ENCODE data around the gene ZNF593. TPM values are rescaled to one million over a fixed set of nuclear protein-coding genes. Genes with fewer than 3 reads are reported as not detected.
A peak's percentile ranks its signal among the peaks of the same experiment; 100 is the strongest.

ZNF593 gene
- total and polyA plus RNA-seq, 11 donors: 13.7 to 147 (median 22.6) TPM

- Histone ChIP-seq H3K27ac (no peak overlapping the region), H3K9me3 (no peaks in the 10 kb centered on the region), H3K36me3 (no peaks in the 10 kb centered on the region), H3K4me1 (no peaks in the 10 kb centered on the region), H3K27me3 (no peaks in the 10 kb centered on the region), H3K4me3 (no peak overlapping the region)
- ATAC-seq (no peak), DNase-seq (no peak)
- WGBS, 4 donors: 86 to 88% (median 87%) methylated on average over 7 of the region's 7 CpGs
- intact Hi-C loops (cut with DNase I): loop anchor here in 1 of 10 donors (10.0 kb wide), 1 partner anchor 135 kb away; no protein-coding TSS in a partner anchor
- TF ChIP-seq POLR2A (IDR thresholded peaks at IDR 0.05): no peak
- TF ChIP-seq, protein P1, sequence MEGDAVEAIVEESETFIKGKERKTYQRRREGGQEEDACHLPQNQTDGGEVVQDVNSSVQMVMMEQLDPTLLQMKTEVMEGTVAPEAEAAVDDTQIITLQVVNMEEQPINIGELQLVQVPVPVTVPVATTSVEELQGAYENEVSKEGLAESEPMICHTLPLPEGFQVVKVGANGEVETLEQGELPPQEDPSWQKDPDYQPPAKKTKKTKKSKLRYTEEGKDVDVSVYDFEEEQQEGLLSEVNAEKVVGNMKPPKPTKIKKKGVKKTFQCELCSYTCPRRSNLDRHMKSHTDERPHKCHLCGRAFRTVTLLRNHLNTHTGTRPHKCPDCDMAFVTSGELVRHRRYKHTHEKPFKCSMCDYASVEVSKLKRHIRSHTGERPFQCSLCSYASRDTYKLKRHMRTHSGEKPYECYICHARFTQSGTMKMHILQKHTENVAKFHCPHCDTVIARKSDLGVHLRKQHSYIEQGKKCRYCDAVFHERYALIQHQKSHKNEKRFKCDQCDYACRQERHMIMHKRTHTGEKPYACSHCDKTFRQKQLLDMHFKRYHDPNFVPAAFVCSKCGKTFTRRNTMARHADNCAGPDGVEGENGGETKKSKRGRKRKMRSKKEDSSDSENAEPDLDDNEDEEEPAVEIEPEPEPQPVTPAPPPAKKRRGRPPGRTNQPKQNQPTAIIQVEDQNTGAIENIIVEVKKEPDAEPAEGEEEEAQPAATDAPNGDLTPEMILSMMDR (IDR thresholded peaks at IDR 0.05): no peak
Observed at GRCh38 chr1:26189751-26190275, 20.1 kb downstream of the ZNF593 start.

DNA sequence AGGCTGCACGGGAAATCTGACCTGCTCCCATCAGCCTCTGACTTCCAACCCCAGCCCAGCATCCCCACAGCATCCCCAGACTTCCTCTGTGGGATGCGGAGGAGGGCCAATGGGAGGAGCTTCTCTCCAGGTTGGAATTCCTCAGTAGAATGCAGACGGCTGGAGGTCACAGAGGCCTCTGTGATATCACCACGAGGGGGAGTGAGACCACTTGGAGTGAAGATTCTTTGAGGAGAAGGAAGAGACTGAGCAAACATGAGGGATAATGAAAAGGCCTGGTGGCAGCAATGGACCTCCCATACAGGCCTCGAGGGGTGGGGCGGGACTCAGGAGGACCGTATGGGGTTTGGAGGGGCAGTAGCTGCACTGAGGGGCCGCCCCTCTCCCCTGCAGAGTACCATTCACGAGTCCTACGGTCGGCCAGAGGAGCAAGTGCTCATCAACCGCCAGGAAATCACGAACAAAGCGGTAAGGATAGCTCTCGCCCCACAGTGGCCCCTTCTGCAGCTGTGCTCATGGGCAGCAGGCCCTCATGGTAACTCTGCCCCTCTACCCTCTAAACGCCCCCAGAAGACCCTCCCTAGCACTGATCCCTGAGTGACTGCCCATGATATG, 20.8 kb downstream of the ZNF593 start, which contains the start of gene CATSPER4:
CATSPER4 (plus strand) TSS at position 230 of the 615 bp plus-strand sequence; CDS start at position 256, 26 bp downstream.
- 49 to 59% (median 53%) methylated on average over 16 of the region's 16 CpGs for WGBS, 4 donors
- intact Hi-C loops (cut with DNase I): no loop called here
- no peaks in the 10 kb centered on the region for H3K4me1 ChIP-seq
- DNase-seq (no peak), ATAC-seq (peak in 1 of 4 donors; percentile 26)
- no peaks in the 10 kb centered on the region for H3K27me3 ChIP-seq
- no peak within 1 kb of the TSS for H3K4me3 ChIP-seq
- TF ChIP-seq POLR2A (IDR thresholded peaks at IDR 0.05): no peak
- TF ChIP-seq, protein P1 (IDR thresholded peaks at IDR 0.05): peak in 4 of 12 donors; percentile 6 to 19 (median 12)
- no peaks in the 10 kb centered on the region for H3K36me3 ChIP-seq
- no peaks in the 10 kb centered on the region for H3K9me3 ChIP-seq
- H3K27ac ChIP-seq: no peak within 1 kb of the TSS

DNA sequence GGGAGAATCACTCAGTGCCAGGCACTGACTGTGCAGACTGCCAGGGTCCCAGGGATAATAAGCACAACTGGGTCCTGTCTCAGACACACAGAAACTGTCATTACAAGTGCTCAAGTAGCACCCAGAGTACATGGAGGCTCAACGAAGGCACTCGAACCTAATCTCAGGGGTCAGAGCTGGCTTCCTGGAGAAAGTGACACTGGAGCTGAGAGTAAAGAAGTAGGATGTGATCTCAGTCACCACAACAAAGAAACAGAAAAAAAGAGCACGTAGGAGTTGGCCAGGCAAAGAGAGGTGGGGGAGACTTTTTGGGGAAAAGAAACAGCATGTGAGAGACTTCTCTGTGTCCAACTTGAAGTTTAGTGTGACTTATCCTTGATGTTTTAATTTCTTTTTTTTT, 22.0 kb downstream of the ZNF593 start:
- intact Hi-C loops (cut with DNase I): no loop called here
- H3K27me3 ChIP-seq: no peaks in the 10 kb centered on the region
- no peak overlapping the region for H3K27ac ChIP-seq
- no peak overlapping the region for H3K4me3 ChIP-seq
- H3K4me1 ChIP-seq: no peaks in the 10 kb centered on the region
- no peak for DNase-seq
- H3K9me3 ChIP-seq: no peaks in the 10 kb centered on the region
- ATAC-seq: peak in 1 of 4 donors; percentile 30
- TF ChIP-seq, protein P1 (IDR thresholded peaks at IDR 0.05): no peak
- no peak for TF ChIP-seq POLR2A (IDR thresholded peaks at IDR 0.05)
- H3K36me3 ChIP-seq: no peaks in the 10 kb centered on the region
- WGBS, 4 donors: 14 to 17% (median 16%) methylated on average over 3 of the region's 3 CpGs

- Histone ChIP-seq H3K4me1 (no peaks in the 10 kb centered on the region), H3K27ac (no peak overlapping the region), H3K36me3 (no peaks in the 10 kb centered on the region), H3K4me3 (no peak overlapping the region), H3K9me3 (no peaks in the 10 kb centered on the region), H3K27me3 (no peaks in the 10 kb centered on the region)
- intact Hi-C loops (cut with DNase I): no loop called here
- ATAC-seq: no peak
- WGBS, 4 donors: 63 to 96% (median 80%) methylated on average over 3 of the region's 3 CpGs
- DNase-seq: no peak
- TF ChIP-seq, protein P1 (IDR thresholded peaks at IDR 0.05): no peak
- no peak for TF ChIP-seq POLR2A (IDR thresholded peaks at IDR 0.05)
Observed at GRCh38 chr1:26195805-26196204, 26.1 kb downstream of the ZNF593 start.

All from heart left ventricle (tissue), 16 donors.